ENCODE results near the gene RCAN3.

DNA sequence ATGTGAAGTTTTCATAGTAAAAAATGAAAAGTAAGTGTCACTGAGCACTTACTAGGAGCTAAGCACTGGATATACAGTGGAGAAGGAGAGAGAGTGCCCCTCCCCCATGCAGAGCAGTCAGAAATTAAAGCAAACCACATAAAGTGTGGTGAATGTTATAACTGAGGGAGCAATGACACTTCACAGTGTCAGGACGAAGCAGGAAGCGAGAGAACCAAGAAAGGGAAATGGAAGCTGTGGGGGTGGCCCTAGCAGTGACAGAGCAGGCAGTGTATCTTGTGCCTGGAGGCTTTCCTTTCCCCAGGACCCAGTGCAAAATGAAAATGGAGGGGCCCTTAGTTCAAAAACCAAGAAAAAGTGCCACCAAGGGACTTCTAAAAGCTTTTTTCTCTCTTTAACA lies 21.5 kb upstream of the RCAN3 start:
- TF ChIP-seq EP300 (IDR thresholded peaks at IDR 0.05): no peak
- TF ChIP-seq, protein P1, sequence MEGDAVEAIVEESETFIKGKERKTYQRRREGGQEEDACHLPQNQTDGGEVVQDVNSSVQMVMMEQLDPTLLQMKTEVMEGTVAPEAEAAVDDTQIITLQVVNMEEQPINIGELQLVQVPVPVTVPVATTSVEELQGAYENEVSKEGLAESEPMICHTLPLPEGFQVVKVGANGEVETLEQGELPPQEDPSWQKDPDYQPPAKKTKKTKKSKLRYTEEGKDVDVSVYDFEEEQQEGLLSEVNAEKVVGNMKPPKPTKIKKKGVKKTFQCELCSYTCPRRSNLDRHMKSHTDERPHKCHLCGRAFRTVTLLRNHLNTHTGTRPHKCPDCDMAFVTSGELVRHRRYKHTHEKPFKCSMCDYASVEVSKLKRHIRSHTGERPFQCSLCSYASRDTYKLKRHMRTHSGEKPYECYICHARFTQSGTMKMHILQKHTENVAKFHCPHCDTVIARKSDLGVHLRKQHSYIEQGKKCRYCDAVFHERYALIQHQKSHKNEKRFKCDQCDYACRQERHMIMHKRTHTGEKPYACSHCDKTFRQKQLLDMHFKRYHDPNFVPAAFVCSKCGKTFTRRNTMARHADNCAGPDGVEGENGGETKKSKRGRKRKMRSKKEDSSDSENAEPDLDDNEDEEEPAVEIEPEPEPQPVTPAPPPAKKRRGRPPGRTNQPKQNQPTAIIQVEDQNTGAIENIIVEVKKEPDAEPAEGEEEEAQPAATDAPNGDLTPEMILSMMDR (IDR thresholded peaks at IDR 0.05): no peak
- TF ChIP-seq POLR2AphosphoS5 (IDR thresholded peaks at IDR 0.05): no peak
- no peak for TF ChIP-seq POLR2A (IDR thresholded peaks at IDR 0.05; ENCODE audit: low read depth)

All from esophagus muscularis mucosa (tissue), 4 donors.